K562 (cell line): ENCODE results near the gene MED12. TPM values are rescaled to one million over a fixed set of nuclear protein-coding genes. Genes with fewer than 3 reads are reported as not detected.

ENCODE experiments used
- ATAC-seq: fragments of 200-7000 bp; cut with Tn5 transposase; 3 replicates; pipeline ENCODE4 v1.9.1; 2020; ENCODE audit warnings: moderate library complexity
- BruUV-seq: library from RNA; stranded (reverse); fragments of 400-500 nt; replicated peaks from 2 replicates; lab custom pipeline; 2021; lab: Mats Ljungman, UMichigan
- CTCF ChIA-PET: fragments of 300-600 bp; formaldehyde crosslinking; extraction: SDS; loops from one replicate; lab custom pipeline; 2021; ENCODE audit warnings: low intra/inter-chr PET ratio; lab: Yijun Ruan, JAX
- POLR2A ChIA-PET: fragments of 300-600, 350-650 bp; sonication (Branson Sonifier 250); formaldehyde crosslinking; extraction: SDS; loops from one replicate; lab custom pipeline; 2021; ENCODE audit warnings: antibody characterized with exemption, inconsistent platforms; lab: Yijun Ruan, JAX
- DNase-seq, 4 experiments: peaks; one replicate each; pipeline versions ENCODE4 v3.0.0 to v3.0.0-alpha.2; 2011 to 2018; ENCODE audit warnings: low spot score in 3 of 4, mixed read lengths in 3 of 4; ENCODE audit errors: extremely low read depth in 1 of 4
- FAIRE-seq: peaks from 2 replicates; lab custom pipeline; 2011; peaks lifted over from hg19 to GRCh38; lab: Jason Lieb, UNC
- H2AFZ ChIP-seq: 2 replicates; pipeline ENCODE4 v1.6.0; 2011; ENCODE audit warnings: low read depth, low read length, control low read depth, inconsistent platforms
- H3K27ac ChIP-seq: fragments of 200-600 bp; 3 replicates; pipeline ENCODE4 v1.8.0; 2011; ENCODE audit warnings: low read depth, mild to moderate bottlenecking, control low read depth, inconsistent platforms, low read length, moderate library complexity, mixed read lengths; ENCODE audit errors: extremely low read depth
- H3K27me3 ChIP-seq, 2 experiments: fragments of 300-600 bp in 1 of 2; 2 replicates in 1 of 2; 3 replicates in 1 of 2; pipeline versions ENCODE4 v1.6.0 to v1.8.0; 2011; ENCODE audit warnings: inconsistent platforms in 2 of 2, low read length in 2 of 2, mild to moderate bottlenecking in 1 of 2, mixed read lengths in 1 of 2, moderate library complexity in 1 of 2; ENCODE audit not compliant: control insufficient read depth in 2 of 2, insufficient read depth in 2 of 2
- H3K36me3 ChIP-seq: fragments of 300-600 bp; 3 replicates; pipeline ENCODE4 v1.8.0; 2011; ENCODE audit warnings: mild to moderate bottlenecking, low read length, inconsistent platforms; ENCODE audit not compliant: control insufficient read depth, insufficient read depth
- H3K4me1 ChIP-seq, 2 experiments: fragments of 200-600 bp in 1 of 2; replicated peaks in 1 of 2; 2 replicates in 1 of 2; 3 replicates in 1 of 2; pipeline versions ENCODE4 v1.5.1 to v1.8.0; 2011; ENCODE audit warnings: inconsistent platforms in 2 of 2, low read length in 2 of 2, mild to moderate bottlenecking in 1 of 2, mixed read lengths in 1 of 2, moderate library complexity in 1 of 2; ENCODE audit not compliant: control insufficient read depth in 2 of 2, insufficient read depth in 2 of 2
- H3K4me2 ChIP-seq: 2 replicates; pipeline ENCODE4 v1.6.1; 2011; ENCODE audit warnings: low read length, control low read depth, inconsistent platforms, mixed read lengths; ENCODE audit not compliant: insufficient read depth
- H3K4me3 ChIP-seq: fragments of 200-600 bp; sonication (generic), shearing (Covaris generic); 2 replicates; pipeline ENCODE4 v1.5.1; 2016; ENCODE audit warnings: control low read depth, inconsistent platforms
- H3K79me2 ChIP-seq: fragments of 200-600 bp; 3 replicates; pipeline ENCODE4 v1.8.0; 2011; ENCODE audit warnings: low read length, inconsistent platforms; ENCODE audit not compliant: control insufficient read depth, insufficient read depth
- H3K9ac ChIP-seq, 2 experiments: 2 replicates each; pipeline versions ENCODE4 v1.6.0 to v1.6.1; 2011; ENCODE audit warnings: low read depth in 2 of 2, low read length in 2 of 2, control low read depth in 1 of 2, inconsistent platforms in 1 of 2, mild to moderate bottlenecking in 1 of 2, mixed read lengths in 1 of 2; ENCODE audit not compliant: insufficient read depth in 1 of 2
- H3K9me1 ChIP-seq: one replicate; pipeline ENCODE4 v1.6.0; 2011; ENCODE audit warnings: inconsistent platforms, mild to moderate bottlenecking, low read length, moderate library complexity; ENCODE audit not compliant: control insufficient read depth, insufficient read depth
- H3K9me3 ChIP-seq: replicated peaks from 2 replicates; pipeline ENCODE4 v1.5.1; 2011; ENCODE audit warnings: low read depth, low read length, inconsistent platforms; ENCODE audit not compliant: control insufficient read depth, insufficient read depth
- H4K20me1 ChIP-seq: replicated peaks from 2 replicates; pipeline ENCODE4 v1.6.1; 2011; ENCODE audit warnings: low read length, inconsistent platforms, mixed read lengths; ENCODE audit not compliant: control insufficient read depth, insufficient read depth
- DMBX1 ChIP-seq: fragments of 250-450 bp; sonication (Bioruptor Pico); IDR thresholded peaks from 2 replicates; pipeline ENCODE4 v1.8.0; 2022; ENCODE audit warnings: inconsistent platforms, mild to moderate bottlenecking, moderate library complexity, borderline replicate concordance
- FOXJ3 ChIP-seq: sonication (generic); formaldehyde crosslinking; IDR thresholded peaks from 2 replicates; pipeline ENCODE4 v1.4.0; 2020; ENCODE audit warnings: mild to moderate bottlenecking, missing genetic modification reagents
- KHSRP ChIP-seq: fragments of 450-650 bp; IDR thresholded peaks from 2 replicates; pipeline ENCODE4 v1.6.1; 2017
- PHTF2 ChIP-seq: fragments of 250-450 bp; sonication (Bioruptor Pico); IDR thresholded peaks from 2 replicates; pipeline ENCODE4 v1.5.0; 2021; ENCODE audit warnings: mild to moderate bottlenecking
- POLR2G ChIP-seq: fragments of 200-400 bp; formaldehyde crosslinking; IDR thresholded peaks from 2 replicates; pipeline ENCODE4 v1.6.1; 2017; ENCODE audit warnings: low read depth, mild to moderate bottlenecking, antibody characterized with exemption, low read length, moderate library complexity
- STAT5A ChIP-seq: IDR thresholded peaks from 2 replicates; pipeline ENCODE4 v1.6.1; 2012; ENCODE audit warnings: low read length, inconsistent platforms, borderline replicate concordance
- TEAD2 ChIP-seq: fragments of 450-650 bp; IDR thresholded peaks from 2 replicates; pipeline ENCODE4 v1.6.1; 2016; ENCODE audit warnings: missing genetic modification characterization, control low read depth, missing compliant biosample characterization
- TRIM28 ChIP-seq: fragments of 450-650 bp; IDR thresholded peaks from 2 replicates; pipeline ENCODE4 v1.6.1; 2017
- ZNF79 ChIP-seq: fragments of 250-450 bp; sonication (Bioruptor Pico); IDR thresholded peaks from 2 replicates; pipeline ENCODE4 v1.4.0; 2020; ENCODE audit warnings: low read depth, mild to moderate bottlenecking, moderate library complexity
- WGBS: fragments of 100-300 bp; shearing (Covaris generic); methylation state at CpG from one replicate; pipeline ENCODE4 v1.1.6; 2016; ENCODE audit warnings: low coverage, mixed read lengths; ENCODE audit not compliant: insufficient coverage; ENCODE audit errors: missing lambda C conversion rate; 5-methylcytosine and 5-hydroxymethylcytosine counted together
- in situ Hi-C: fragments of 300-500 bp; cut with MboI; formaldehyde crosslinking; loops from 4 replicates; pipeline ENCODE4 v1.15.0; 2018; ENCODE audit warnings: inconsistent platforms, mixed read lengths
- intact Hi-C: fragments of 100-400 bp; cut with micrococcal nuclease; formaldehyde crosslinking; loops from 2 replicates; pipeline ENCODE4 v1.14.2; 2022
- polyA plus RNA-seq, 8 experiments: library from polyadenylated mRNA; depleted of rRNA in 4 of 8; stranded (reverse) in 5 of 8; unstranded in 3 of 8; fragments of >200 nt; fragmentation: Nextera tagmentation in 2 of 8; fragmentation: Illumina TruSeq in 1 of 8; extraction: Ambion mirVana in 2 of 8; extraction: Trizol in 1 of 8; gene quantifications; 2 replicates each; pipeline versions ENCODE4 v1.2.1 to v1.2.3, GENCODE V29; 2011 to 2014; ENCODE audit warnings: inconsistent platforms in 1 of 8, missing spikeins in 1 of 8
- total RNA-seq, 7 experiments: library from RNA; depleted of rRNA in 6 of 7; stranded (reverse); fragments of >200 nt in 6 of 7; fragmentation: Illumina TruSeq in 2 of 7; extraction: Trizol in 2 of 7; gene quantifications; 2 replicates each; pipeline versions ENCODE4 v1.2.1 to v1.2.3, GENCODE V29; 2011 to 2021; ENCODE audit warnings: low replicate concordance in 1 of 7
- TF ChIP-seq, protein P1 (sequence below): fragments of 250-450 bp; sonication (Bioruptor Pico); IDR thresholded peaks from 2 replicates; pipeline ENCODE4 v1.9.0; 2021; ENCODE audit warnings: mild to moderate bottlenecking, inconsistent platforms
- TF ChIP-seq, protein P2 (sequence below), 3 experiments: IDR thresholded peaks in 2 of 3; conservative IDR thresholded peaks in 1 of 3; 2 replicates each; pipeline ENCODE4 v1.5.1; 2011 to 2012; ENCODE audit warnings: low read length in 3 of 3, mild to moderate bottlenecking in 3 of 3, control low read depth in 2 of 3, improper control_type of control experiment in 1 of 3, inconsistent platforms in 1 of 3, low read depth in 1 of 3, mixed read lengths in 1 of 3, moderate library complexity in 1 of 3; ENCODE audit not compliant: insufficient read depth in 2 of 3

Gene MED12
- total and polyA plus RNA-seq, 9 of the 15 experiments (the other 6 are each of a cell fraction or from before 2014, with no cell fraction given), result 1.6 to 49.7 (median 8.6) TPM

DNA sequence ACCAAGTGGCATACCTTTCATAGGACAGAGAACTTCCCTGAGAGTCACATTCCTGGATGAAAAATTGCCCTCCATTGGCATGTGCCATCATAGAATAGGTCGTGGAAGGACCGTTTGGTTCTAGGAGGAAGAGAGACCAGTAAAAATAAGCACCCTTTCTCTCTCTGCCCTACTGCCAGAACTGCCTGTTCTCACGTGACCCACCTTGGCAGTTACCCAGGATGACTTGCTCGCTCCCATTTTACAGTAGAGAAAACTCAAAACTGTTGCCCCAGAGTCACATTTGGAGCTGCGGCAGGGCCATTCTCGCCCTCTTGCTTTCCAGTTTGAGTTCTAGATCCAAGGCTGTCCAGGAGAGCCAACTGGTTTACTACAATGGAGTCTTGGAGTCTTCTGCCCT lies 25.1 kb downstream of the MED12 start:
- TF ChIP-seq, protein P1, sequence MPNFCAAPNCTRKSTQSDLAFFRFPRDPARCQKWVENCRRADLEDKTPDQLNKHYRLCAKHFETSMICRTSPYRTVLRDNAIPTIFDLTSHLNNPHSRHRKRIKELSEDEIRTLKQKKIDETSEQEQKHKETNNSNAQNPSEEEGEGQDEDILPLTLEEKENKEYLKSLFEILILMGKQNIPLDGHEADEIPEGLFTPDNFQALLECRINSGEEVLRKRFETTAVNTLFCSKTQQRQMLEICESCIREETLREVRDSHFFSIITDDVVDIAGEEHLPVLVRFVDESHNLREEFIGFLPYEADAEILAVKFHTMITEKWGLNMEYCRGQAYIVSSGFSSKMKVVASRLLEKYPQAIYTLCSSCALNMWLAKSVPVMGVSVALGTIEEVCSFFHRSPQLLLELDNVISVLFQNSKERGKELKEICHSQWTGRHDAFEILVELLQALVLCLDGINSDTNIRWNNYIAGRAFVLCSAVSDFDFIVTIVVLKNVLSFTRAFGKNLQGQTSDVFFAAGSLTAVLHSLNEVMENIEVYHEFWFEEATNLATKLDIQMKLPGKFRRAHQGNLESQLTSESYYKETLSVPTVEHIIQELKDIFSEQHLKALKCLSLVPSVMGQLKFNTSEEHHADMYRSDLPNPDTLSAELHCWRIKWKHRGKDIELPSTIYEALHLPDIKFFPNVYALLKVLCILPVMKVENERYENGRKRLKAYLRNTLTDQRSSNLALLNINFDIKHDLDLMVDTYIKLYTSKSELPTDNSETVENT (CRISPR knock-in tag), result no peak
- TF ChIP-seq TEAD2 (no peak), TRIM28 (no peak)
- FAIRE-seq (no peak), ATAC-seq (no peak), DNase-seq (no peak)
- H3K27me3 ChIP-seq, result no peaks in the 10 kb centered on the region
- no peak overlapping the region for H2AFZ ChIP-seq
- H4K20me1 ChIP-seq, result no peaks in the 10 kb centered on the region
- POLR2A ChIA-PET, result interaction anchor here (1.0 kb wide), 1 partner anchor 26 kb away, joined by 5 read pairs; the partner anchor contains the start of gene MED12
- peaks cover 10 to 43% of the 10 kb centered on the region in 2 experiments; a peak in 4 of 5 replicates for H3K4me1 ChIP-seq
- H3K79me2 ChIP-seq, result no peaks in the 10 kb centered on the region
- intact Hi-C loops, result no loop called here
- 81% methylated on average over 5 of the region's 6 CpGs for WGBS
- in situ Hi-C loops, result no loop called here
- CTCF ChIA-PET, result no interaction called here
- no peak overlapping the region for H3K9ac ChIP-seq
- H3K27ac ChIP-seq, result no peak overlapping the region
- H3K36me3 ChIP-seq, result peaks cover 36% of the 10 kb centered on the region
- H3K4me3 ChIP-seq, result no peak overlapping the region
- H3K9me1 ChIP-seq, result peaks cover 2% of the 10 kb centered on the region
- no peaks in the 10 kb centered on the region for H3K9me3 ChIP-seq
- H3K4me2 ChIP-seq, result no peak overlapping the region
- TSS peak; percentile 30 for BruUV-seq

DNA sequence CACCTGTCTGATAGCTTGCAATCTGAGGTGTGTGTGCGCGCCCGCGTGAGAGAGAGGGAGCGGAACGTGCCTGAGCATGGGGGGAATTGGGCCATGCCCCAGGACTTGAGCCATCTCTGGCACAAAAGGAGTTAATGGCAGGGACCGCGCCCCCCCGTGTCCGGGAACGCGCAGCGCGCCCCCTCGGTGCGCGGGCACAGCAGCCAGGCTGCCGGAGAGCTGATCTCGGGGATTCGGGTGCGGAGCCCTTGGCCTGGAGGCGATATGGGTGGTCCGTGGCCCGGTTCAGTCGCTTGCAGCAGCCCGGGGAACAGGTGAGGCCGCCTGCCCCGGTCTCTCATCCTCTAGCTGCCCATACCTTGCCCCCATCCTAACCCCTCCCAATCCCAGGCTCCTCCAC lies 26.3 kb downstream of the MED12 start, which contains the start of gene NLGN3:
NLGN3 (plus strand) TSS at position 191 of the 400 bp plus-strand sequence. CDS start 2,909 bp downstream, outside the sequence.
- Histone ChIP-seq H3K79me2 (no peaks in the 10 kb centered on the region), H3K9me3 (no peaks in the 10 kb centered on the region), H3K4me2 (no peak within 1 kb of the TSS), H3K4me3 (no peak within 1 kb of the TSS), H3K9ac (peak within 1 kb of the TSS in 1 of 2 experiments; percentile 56; a peak in 1 of 4 replicates), H3K36me3 (peaks cover 27% of the 10 kb centered on the region; the same call in 2 of the 3 replicates), H3K27ac (no peak within 1 kb of the TSS), H3K9me1 (no peaks in the 10 kb centered on the region), H3K4me1 (peaks cover 10 to 48% of the 10 kb centered on the region in 2 experiments; a peak in 4 of 5 replicates), H4K20me1 (no peaks in the 10 kb centered on the region), H2AFZ (no peak within 1 kb of the TSS), H3K27me3 (no peaks in the 10 kb centered on the region)
- no peak for ATAC-seq
- ChIA-PET POLR2A (no interaction called here), CTCF (no interaction called here)
- intact Hi-C loops, result no loop called here
- BruUV-seq, result no TSS peak
- no peak for DNase-seq
- in situ Hi-C loops, result no loop called here
- WGBS, result 90% methylated on average over 2 of the region's 28 CpGs
- no peak for FAIRE-seq
- no peak for TF ChIP-seq ZNF79
- TF ChIP-seq PHTF2 (CRISPR knock-in tag), result no peak
- TF ChIP-seq, protein P2, sequence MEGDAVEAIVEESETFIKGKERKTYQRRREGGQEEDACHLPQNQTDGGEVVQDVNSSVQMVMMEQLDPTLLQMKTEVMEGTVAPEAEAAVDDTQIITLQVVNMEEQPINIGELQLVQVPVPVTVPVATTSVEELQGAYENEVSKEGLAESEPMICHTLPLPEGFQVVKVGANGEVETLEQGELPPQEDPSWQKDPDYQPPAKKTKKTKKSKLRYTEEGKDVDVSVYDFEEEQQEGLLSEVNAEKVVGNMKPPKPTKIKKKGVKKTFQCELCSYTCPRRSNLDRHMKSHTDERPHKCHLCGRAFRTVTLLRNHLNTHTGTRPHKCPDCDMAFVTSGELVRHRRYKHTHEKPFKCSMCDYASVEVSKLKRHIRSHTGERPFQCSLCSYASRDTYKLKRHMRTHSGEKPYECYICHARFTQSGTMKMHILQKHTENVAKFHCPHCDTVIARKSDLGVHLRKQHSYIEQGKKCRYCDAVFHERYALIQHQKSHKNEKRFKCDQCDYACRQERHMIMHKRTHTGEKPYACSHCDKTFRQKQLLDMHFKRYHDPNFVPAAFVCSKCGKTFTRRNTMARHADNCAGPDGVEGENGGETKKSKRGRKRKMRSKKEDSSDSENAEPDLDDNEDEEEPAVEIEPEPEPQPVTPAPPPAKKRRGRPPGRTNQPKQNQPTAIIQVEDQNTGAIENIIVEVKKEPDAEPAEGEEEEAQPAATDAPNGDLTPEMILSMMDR (IDR thresholded peaks at IDR 0.05 in 2 of 3, conservative IDR thresholded peaks at IDR 0.05 in 1 of 3; ENCODE audit: insufficient read depth in 2 of 3, low read depth in 1 of 3, low read length in 3 of 3), result no peak
- TF ChIP-seq KHSRP, result no peak
- no peak for TF ChIP-seq STAT5A
- no peak for TF ChIP-seq DMBX1 (CRISPR knock-in tag)
- TF ChIP-seq FOXJ3, result no peak
- TF ChIP-seq POLR2G, result peak; percentile 61
